Effector CD8-positive, alpha-beta T cell (primary cell): Measurements from ENCODE around the gene ROGDI.
A peak's percentile ranks its signal among the peaks of the same experiment; 100 is the strongest.

Experiments
- DNase-seq: peaks from one replicate; lab custom pipeline; 2025; lab: John Stamatoyannopoulos, UW

ROGDI gene

GRCh38 chr16:4813251-4814003, 11.0 kb upstream of the ROGDI start:
- no peak for DNase-seq

- DNase-seq = no peak
Measured at GRCh38 chr16:4811773-4812172, 9.3 kb upstream of the ROGDI start.

- no peak for DNase-seq
Measured at GRCh38 chr16:4811242-4811641, 8.8 kb upstream of the ROGDI start.

- DNase-seq = no peak
Measured at GRCh38 chr16:4806280-4806679, 3.8 kb upstream of the ROGDI start.

- DNase-seq = no peak
Measured at GRCh38 chr16:4805231-4805630, 2.8 kb upstream of the ROGDI start.

GRCh38 chr16:4803898-4804762, 1.7 kb upstream of the ROGDI start:
- no peak for DNase-seq

- no peak for DNase-seq
Measured at GRCh38 chr16:4803401-4803844, 990 bp upstream of the ROGDI start.

- DNase-seq = peak; percentile 75
Measured at GRCh38 chr16:4802659-4803287, 340 bp upstream of the ROGDI start.

GRCh38 chr16:4801051-4801961, 1.1 kb downstream of the ROGDI start:
- DNase-seq = no peak

GRCh38 chr16:4800290-4801041, 2.0 kb downstream of the ROGDI start:
- DNase-seq = no peak

GRCh38 chr16:4799171-4799855, 3.1 kb downstream of the ROGDI start:
- no peak for DNase-seq

- no peak for DNase-seq
Measured at GRCh38 chr16:4798456-4798855, 4.0 kb downstream of the ROGDI start.

GRCh38 chr16:4797805-4798252, 4.6 kb downstream of the ROGDI start:
- no peak for DNase-seq

- no peak for DNase-seq
Measured at GRCh38 chr16:4796982-4797804, 5.2 kb downstream of the ROGDI start.

GRCh38 chr16:4795828-4796572, 6.4 kb downstream of the ROGDI start:
- no peak for DNase-seq

GRCh38 chr16:4795181-4795827, 7.1 kb downstream of the ROGDI start, which contains the start of gene SMIM22:
Gene SMIM22 (plus strand): TSS chr16:4795369. CDS start chr16:4795735, 366 bp downstream.
- no peak for DNase-seq

GRCh38 chr16:4792951-4793513, 9.4 kb downstream of the ROGDI start:
- DNase-seq = no peak
